RWPE2 (cell line): ENCODE results near the gene CDKN2D.

ENCODE experiments used
- ATAC-seq: fragments of 200-7000 bp; cut with Tn5 transposase; 3 replicates; pipeline ENCODE4 v1.9.1; 2021; ENCODE audit warnings: low read depth
- DNase-seq: peaks from one replicate; pipeline ENCODE4 v3.0.0-alpha.2; 2020; ENCODE audit warnings: low spot score
- H3K27ac ChIP-seq: fragments of 450-650 bp; 2 replicates; pipeline ENCODE4 v1.5.1; 2017; ENCODE audit warnings: mild to moderate bottlenecking; ENCODE audit not compliant: poor library complexity, severe bottlenecking
- H3K27me3 ChIP-seq: fragments of 250-450 bp; sonication (Bioruptor Pico); 2 replicates; pipeline ENCODE4 v1.5.1; 2021; ENCODE audit warnings: mild to moderate bottlenecking, moderate library complexity; ENCODE audit not compliant: insufficient read depth, poor library complexity, severe bottlenecking
- H3K36me3 ChIP-seq: fragments of 250-450 bp; sonication (Bioruptor Pico); 2 replicates; pipeline ENCODE4 v1.5.1; 2020; ENCODE audit warnings: low read depth, mild to moderate bottlenecking, moderate library complexity
- H3K4me1 ChIP-seq: fragments of 250-450 bp; sonication (Bioruptor Pico); 2 replicates; pipeline ENCODE4 v1.5.1; 2021; ENCODE audit warnings: mild to moderate bottlenecking, moderate library complexity; ENCODE audit not compliant: insufficient read depth, poor library complexity, severe bottlenecking
- H3K4me3 ChIP-seq: fragments of 250-450 bp; sonication (Bioruptor Pico); 2 replicates; pipeline ENCODE4 v1.5.1; 2021; ENCODE audit warnings: mild to moderate bottlenecking, moderate library complexity; ENCODE audit not compliant: severe bottlenecking
- H3K9me3 ChIP-seq: fragments of 250-450 bp; sonication (Bioruptor Pico); 2 replicates; pipeline ENCODE4 v1.5.1; 2021; ENCODE audit warnings: mild to moderate bottlenecking, moderate library complexity; ENCODE audit not compliant: severe bottlenecking
- TF ChIP-seq, protein P1 (sequence below): fragments of 450-650 bp; IDR thresholded peaks from one replicate; pipeline ENCODE4 v1.5.1; 2017; ENCODE audit warnings: mild to moderate bottlenecking, moderate library complexity; ENCODE audit not compliant: poor library complexity, severe bottlenecking

The CDKN2D gene

DNA sequence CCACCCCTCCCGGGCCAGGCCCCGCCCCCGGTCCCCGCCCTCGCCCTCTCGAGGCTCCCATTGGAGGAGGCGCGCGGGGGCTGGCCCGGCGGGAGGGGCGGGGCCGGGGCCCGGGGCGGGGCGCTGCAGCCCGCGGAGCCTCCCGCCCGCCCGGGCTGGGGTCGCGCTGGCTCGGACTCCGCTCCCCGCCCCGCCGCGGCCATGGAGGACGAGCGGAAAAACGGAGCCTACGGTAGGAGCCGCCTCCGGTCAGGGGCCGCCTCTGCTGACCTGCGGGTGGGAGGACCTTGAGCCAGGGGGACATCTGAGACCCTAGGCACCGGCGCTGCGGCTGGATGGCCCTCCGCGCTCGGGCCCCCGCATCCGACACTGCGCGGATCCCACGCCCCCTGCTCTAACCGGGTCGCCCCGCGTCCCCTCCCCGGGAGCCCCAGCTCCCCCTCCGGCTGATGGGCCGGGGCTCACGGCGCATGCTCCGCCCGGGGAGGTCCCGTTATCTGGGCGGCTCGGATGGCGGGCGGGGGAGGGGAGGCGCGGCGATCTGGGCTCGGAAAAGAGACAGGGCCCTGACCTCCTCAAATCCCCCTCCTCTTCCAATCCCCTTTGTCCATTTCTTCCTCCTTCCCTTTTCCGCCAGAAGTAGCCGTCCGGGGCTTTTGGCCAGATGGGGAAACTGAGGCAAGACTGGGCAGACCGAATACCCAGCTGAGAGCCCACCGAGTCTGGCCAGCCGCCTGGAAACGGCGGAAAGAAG lies 33.7 kb upstream of the CDKN2D start:
- TF ChIP-seq, protein P1, sequence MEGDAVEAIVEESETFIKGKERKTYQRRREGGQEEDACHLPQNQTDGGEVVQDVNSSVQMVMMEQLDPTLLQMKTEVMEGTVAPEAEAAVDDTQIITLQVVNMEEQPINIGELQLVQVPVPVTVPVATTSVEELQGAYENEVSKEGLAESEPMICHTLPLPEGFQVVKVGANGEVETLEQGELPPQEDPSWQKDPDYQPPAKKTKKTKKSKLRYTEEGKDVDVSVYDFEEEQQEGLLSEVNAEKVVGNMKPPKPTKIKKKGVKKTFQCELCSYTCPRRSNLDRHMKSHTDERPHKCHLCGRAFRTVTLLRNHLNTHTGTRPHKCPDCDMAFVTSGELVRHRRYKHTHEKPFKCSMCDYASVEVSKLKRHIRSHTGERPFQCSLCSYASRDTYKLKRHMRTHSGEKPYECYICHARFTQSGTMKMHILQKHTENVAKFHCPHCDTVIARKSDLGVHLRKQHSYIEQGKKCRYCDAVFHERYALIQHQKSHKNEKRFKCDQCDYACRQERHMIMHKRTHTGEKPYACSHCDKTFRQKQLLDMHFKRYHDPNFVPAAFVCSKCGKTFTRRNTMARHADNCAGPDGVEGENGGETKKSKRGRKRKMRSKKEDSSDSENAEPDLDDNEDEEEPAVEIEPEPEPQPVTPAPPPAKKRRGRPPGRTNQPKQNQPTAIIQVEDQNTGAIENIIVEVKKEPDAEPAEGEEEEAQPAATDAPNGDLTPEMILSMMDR: no peak
- ATAC-seq: peak; percentile 92
- Histone ChIP-seq H3K4me1 (peaks cover 20% of the 10 kb centered on the region), H3K4me3 (peak overlapping the region; percentile 73), H3K9me3 (no peaks in the 10 kb centered on the region), H3K36me3 (no peaks in the 10 kb centered on the region), H3K27me3 (no peaks in the 10 kb centered on the region), H3K27ac (no peak overlapping the region)
- peak; percentile 51 for DNase-seq

DNA sequence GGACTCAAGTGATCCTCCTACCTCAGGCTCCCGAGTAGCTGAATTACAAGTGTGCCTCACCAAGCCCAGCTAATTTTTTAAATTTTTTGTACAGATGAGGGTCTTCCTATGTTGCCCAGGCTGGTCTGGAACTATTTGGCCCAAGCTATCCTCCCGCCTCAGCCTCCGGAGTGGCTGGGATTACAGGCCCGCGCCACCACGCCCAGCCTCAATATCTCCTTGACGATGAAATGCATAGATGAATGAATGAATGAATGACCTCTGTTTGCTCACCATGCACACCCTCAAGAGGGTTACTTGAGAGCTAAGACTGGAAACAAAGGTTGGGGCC lies 33.2 kb upstream of the CDKN2D start:
- no peaks in the 10 kb centered on the region for H3K36me3 ChIP-seq
- ATAC-seq (no peak), DNase-seq (no peak)
- no peaks in the 10 kb centered on the region for H3K27me3 ChIP-seq
- H3K4me1 ChIP-seq: peaks cover 20% of the 10 kb centered on the region
- no peak overlapping the region for H3K27ac ChIP-seq
- H3K4me3 ChIP-seq: peak overlapping the region; percentile 73
- TF ChIP-seq, protein P1: no peak
- H3K9me3 ChIP-seq: no peaks in the 10 kb centered on the region

DNA sequence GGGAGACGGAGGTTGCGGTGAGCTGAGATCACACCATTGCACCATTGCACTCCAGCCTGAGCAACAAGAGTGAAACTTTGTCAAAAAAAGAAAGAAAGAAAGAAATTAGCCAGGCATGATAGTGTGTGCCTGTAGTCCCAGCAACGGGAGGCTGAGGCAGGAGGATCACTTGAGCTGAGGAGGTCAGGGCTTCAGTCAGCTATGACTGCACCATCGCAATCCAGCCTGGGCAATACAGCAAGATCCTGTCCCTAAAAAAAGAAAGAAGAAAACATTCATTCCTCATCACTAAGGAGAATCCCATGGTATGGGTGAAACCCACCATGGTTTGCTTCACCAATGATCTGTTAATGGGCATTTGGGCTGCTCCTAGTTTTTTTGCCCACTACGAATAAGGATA lies 31.4 kb upstream of the CDKN2D start:
- TF ChIP-seq, protein P1: no peak
- Histone ChIP-seq H3K36me3 (no peaks in the 10 kb centered on the region), H3K9me3 (no peaks in the 10 kb centered on the region), H3K4me1 (peaks cover 20% of the 10 kb centered on the region), H3K27me3 (no peaks in the 10 kb centered on the region), H3K4me3 (no peak overlapping the region), H3K27ac (no peak overlapping the region)
- ATAC-seq: no peak
- DNase-seq: no peak

DNA sequence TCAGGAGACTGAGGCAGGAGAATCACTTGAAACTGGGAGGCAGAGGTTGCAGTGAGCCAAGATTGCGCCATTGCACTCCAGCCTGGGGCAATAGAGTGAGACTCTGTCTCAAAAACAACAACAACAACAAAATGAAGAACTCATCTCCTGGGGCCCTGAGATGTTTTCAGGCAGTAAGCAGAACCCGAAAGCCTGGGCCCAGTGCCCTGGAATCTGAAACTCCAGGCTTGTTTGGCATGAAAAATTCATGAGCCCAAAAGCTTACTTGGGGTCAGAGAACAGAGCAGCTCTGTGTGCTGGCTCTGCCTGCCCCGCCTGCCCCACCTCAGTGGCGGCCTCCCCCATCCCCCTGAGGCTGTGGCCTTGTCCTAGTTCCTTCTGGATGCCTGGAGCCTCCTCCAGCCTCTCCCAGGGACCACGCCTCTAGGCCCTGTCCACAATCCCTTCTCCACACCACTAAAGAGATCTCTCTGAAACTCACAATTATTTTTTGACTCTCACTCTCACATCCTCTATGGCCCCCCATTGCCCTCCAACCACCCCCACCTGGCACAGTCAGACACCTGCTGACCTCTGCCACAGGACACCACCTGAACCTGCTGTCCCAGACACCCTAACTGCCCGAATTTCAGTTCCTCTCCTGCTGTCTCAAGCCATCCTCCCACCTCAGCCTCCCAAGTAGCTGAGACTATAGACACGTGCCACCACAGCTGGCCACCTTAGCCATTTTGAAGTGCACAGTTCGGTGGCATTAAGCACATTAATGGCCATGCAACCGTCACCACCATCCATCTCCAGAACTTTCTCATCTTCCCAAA lies 25.2 kb upstream of the CDKN2D start:
- no peaks in the 10 kb centered on the region for H3K27me3 ChIP-seq
- DNase-seq (no peak), ATAC-seq (no peak)
- H3K4me1 ChIP-seq: no peaks in the 10 kb centered on the region
- no peak overlapping the region for H3K27ac ChIP-seq
- TF ChIP-seq, protein P1: no peak
- no peaks in the 10 kb centered on the region for H3K9me3 ChIP-seq
- H3K36me3 ChIP-seq: no peaks in the 10 kb centered on the region
- no peak overlapping the region for H3K4me3 ChIP-seq

DNA sequence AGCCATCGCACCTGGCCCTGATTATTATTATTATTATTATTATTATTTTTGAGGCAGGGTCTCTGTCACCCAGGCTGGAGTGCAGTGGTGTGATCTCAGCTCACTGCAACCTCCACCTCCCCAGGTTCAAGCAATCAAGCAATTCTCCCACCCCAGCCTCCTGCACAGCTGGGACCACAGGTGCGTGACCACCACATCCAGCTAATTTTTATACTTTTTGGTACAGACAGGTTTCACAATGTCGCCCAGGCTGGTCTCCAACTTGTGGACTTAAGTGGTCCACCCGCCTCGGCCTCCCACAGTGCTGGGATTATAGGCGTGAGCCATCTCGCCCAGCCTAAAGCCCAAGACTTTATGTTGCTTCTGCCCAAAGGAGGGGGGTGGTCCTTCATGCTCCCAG lies 24.4 kb upstream of the CDKN2D start:
- no peak for ATAC-seq
- TF ChIP-seq, protein P1: no peak
- Histone ChIP-seq H3K9me3 (no peaks in the 10 kb centered on the region), H3K27ac (no peak overlapping the region), H3K36me3 (no peaks in the 10 kb centered on the region), H3K4me1 (no peaks in the 10 kb centered on the region), H3K4me3 (no peak overlapping the region), H3K27me3 (no peaks in the 10 kb centered on the region)
- DNase-seq: no peak
